ENCODE measurements around the gene CDK6. TPM values are rescaled to one million over a fixed set of nuclear protein-coding genes. Genes with fewer than 3 reads are reported as not detected.

CDK6 gene
- total and polyA plus RNA-seq, 10 of the 15 experiments (the other 5 are each of a cell fraction or from before 2014, with no cell fraction given): 8.0 to 118 (median 45.8) TPM

DNA sequence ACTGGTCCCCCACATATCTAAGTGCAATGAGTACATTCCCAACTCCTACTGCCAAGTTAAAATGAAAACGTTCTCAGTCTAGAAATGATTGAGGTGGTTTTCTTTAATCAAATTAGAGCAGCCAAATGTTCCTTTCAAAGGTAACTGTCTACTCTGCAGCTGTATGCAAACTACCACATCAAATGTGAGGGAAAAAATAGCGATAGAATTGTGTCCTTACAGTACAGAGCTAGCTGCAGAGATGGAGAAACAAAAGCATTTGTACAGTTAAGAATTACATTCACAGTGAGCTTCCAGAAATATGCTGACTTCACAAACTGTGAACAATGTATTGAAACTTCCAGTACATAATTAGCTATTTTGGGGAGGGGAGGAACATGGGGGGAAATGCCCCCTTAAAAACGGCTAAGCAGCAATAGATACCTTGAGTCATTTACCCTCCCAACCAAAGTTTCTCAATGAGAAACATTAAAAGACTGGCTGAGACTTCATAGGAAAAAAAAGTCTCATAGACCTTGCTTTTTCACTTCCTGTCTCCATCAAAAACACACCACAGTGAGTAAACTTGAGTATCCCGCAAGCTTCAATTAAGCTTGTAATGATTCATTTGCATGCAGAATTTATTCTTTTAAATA lies 22.9 kb downstream of the CDK6 start (continued):
- TF ChIP-seq PAX8 (IDR thresholded peaks at IDR 0.05) (no peak), ZZZ3 (IDR thresholded peaks at IDR 0.05; ENCODE audit: control insufficient read depth, insufficient read length, low read depth) (no peak), NFXL1 (IDR thresholded peaks at IDR 0.05; ENCODE audit: borderline replicate concordance) (no peak), KDM1A (IDR thresholded peaks at IDR 0.05; ENCODE audit: borderline replicate concordance) (no peak), MEF2B (IDR thresholded peaks at IDR 0.05; ENCODE audit: partially characterized antibody, poor library complexity, severe bottlenecking) (peak; percentile 83), POU2F2 (IDR thresholded peaks at IDR 0.05; ENCODE audit: borderline replicate concordance, low read depth, low read length) (peak; percentile 94), BCL11A (IDR thresholded peaks at IDR 0.05; ENCODE audit: low read depth, low read length) (peak; percentile 95), ZSCAN29 (IDR thresholded peaks at IDR 0.05) (no peak), SIX5 (IDR thresholded peaks at IDR 0.05; ENCODE audit: low read depth, low read length, severe bottlenecking) (no peak), DPF2 (IDR thresholded peaks at IDR 0.05) (peak; percentile 90), CREB1 (IDR thresholded peaks at IDR 0.05; ENCODE audit: low read depth) (peak; percentile 70), NFYB (IDR thresholded peaks at IDR 0.05; ENCODE audit: insufficient read depth, low read depth, low read length) (no peak), SMAD1 (IDR thresholded peaks at IDR 0.05; ENCODE audit: low read depth, partially characterized antibody) (no peak), JUNB (IDR thresholded peaks at IDR 0.05) (peak; percentile 88)
- TF ChIP-seq, protein P1, sequence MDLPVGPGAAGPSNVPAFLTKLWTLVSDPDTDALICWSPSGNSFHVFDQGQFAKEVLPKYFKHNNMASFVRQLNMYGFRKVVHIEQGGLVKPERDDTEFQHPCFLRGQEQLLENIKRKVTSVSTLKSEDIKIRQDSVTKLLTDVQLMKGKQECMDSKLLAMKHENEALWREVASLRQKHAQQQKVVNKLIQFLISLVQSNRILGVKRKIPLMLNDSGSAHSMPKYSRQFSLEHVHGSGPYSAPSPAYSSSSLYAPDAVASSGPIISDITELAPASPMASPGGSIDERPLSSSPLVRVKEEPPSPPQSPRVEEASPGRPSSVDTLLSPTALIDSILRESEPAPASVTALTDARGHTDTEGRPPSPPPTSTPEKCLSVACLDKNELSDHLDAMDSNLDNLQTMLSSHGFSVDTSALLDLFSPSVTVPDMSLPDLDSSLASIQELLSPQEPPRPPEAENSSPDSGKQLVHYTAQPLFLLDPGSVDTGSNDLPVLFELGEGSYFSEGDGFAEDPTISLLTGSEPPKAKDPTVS (IDR thresholded peaks at IDR 0.05; ENCODE audit: low read depth, low read length): no peak
- TF ChIP-seq, protein P2, sequence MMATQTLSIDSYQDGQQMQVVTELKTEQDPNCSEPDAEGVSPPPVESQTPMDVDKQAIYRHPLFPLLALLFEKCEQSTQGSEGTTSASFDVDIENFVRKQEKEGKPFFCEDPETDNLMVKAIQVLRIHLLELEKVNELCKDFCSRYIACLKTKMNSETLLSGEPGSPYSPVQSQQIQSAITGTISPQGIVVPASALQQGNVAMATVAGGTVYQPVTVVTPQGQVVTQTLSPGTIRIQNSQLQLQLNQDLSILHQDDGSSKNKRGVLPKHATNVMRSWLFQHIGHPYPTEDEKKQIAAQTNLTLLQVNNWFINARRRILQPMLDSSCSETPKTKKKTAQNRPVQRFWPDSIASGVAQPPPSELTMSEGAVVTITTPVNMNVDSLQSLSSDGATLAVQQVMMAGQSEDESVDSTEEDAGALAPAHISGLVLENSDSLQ (IDR thresholded peaks at IDR 0.05): 0 out of 2 replicates have a peak, but pooled peaks have one; percentile 8
- TF ChIP-seq, protein P3, sequence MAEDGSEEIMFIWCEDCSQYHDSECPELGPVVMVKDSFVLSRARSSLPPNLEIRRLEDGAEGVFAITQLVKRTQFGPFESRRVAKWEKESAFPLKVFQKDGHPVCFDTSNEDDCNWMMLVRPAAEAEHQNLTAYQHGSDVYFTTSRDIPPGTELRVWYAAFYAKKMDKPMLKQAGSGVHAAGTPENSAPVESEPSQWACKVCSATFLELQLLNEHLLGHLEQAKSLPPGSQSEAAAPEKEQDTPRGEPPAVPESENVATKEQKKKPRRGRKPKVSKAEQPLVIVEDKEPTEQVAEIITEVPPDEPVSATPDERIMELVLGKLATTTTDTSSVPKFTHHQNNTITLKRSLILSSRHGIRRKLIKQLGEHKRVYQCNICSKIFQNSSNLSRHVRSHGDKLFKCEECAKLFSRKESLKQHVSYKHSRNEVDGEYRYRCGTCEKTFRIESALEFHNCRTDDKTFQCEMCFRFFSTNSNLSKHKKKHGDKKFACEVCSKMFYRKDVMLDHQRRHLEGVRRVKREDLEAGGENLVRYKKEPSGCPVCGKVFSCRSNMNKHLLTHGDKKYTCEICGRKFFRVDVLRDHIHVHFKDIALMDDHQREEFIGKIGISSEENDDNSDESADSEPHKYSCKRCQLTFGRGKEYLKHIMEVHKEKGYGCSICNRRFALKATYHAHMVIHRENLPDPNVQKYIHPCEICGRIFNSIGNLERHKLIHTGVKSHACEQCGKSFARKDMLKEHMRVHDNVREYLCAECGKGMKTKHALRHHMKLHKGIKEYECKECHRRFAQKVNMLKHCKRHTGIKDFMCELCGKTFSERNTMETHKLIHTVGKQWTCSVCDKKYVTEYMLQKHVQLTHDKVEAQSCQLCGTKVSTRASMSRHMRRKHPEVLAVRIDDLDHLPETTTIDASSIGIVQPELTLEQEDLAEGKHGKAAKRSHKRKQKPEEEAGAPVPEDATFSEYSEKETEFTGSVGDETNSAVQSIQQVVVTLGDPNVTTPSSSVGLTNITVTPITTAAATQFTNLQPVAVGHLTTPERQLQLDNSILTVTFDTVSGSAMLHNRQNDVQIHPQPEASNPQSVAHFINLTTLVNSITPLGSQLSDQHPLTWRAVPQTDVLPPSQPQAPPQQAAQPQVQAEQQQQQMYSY (CRISPR knock-in tag; IDR thresholded peaks at IDR 0.05): no peak
- TF ChIP-seq, protein P4, sequence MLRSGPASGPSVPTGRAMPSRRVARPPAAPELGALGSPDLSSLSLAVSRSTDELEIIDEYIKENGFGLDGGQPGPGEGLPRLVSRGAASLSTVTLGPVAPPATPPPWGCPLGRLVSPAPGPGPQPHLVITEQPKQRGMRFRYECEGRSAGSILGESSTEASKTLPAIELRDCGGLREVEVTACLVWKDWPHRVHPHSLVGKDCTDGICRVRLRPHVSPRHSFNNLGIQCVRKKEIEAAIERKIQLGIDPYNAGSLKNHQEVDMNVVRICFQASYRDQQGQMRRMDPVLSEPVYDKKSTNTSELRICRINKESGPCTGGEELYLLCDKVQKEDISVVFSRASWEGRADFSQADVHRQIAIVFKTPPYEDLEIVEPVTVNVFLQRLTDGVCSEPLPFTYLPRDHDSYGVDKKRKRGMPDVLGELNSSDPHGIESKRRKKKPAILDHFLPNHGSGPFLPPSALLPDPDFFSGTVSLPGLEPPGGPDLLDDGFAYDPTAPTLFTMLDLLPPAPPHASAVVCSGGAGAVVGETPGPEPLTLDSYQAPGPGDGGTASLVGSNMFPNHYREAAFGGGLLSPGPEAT (IDR thresholded peaks at IDR 0.05; ENCODE audit: low read depth): peak; percentile 85
- TF ChIP-seq, protein P5, sequence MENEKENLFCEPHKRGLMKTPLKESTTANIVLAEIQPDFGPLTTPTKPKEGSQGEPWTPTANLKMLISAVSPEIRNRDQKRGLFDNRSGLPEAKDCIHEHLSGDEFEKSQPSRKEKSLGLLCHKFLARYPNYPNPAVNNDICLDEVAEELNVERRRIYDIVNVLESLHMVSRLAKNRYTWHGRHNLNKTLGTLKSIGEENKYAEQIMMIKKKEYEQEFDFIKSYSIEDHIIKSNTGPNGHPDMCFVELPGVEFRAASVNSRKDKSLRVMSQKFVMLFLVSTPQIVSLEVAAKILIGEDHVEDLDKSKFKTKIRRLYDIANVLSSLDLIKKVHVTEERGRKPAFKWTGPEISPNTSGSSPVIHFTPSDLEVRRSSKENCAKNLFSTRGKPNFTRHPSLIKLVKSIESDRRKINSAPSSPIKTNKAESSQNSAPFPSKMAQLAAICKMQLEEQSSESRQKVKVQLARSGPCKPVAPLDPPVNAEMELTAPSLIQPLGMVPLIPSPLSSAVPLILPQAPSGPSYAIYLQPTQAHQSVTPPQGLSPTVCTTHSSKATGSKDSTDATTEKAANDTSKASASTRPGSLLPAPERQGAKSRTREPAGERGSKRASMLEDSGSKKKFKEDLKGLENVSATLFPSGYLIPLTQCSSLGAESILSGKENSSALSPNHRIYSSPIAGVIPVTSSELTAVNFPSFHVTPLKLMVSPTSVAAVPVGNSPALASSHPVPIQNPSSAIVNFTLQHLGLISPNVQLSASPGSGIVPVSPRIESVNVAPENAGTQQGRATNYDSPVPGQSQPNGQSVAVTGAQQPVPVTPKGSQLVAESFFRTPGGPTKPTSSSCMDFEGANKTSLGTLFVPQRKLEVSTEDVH (IDR thresholded peaks at IDR 0.05; ENCODE audit: low read depth, partially characterized antibody): no peak

Measured in GM12878 (cell line).